NK-92 (cell line): ENCODE data around the gene CAMKK2.
"Not testable (repeated sequence)": the region's sequence is repeated elsewhere in the genome, so short reads cannot be mapped to it uniquely, and the experiment has no call there.

Experiments
- DNase-seq: peaks from one replicate; lab custom pipeline; 2025; ENCODE audit not compliant: unreplicated experiment; lab: John Stamatoyannopoulos, UW

CAMKK2 gene

DNA sequence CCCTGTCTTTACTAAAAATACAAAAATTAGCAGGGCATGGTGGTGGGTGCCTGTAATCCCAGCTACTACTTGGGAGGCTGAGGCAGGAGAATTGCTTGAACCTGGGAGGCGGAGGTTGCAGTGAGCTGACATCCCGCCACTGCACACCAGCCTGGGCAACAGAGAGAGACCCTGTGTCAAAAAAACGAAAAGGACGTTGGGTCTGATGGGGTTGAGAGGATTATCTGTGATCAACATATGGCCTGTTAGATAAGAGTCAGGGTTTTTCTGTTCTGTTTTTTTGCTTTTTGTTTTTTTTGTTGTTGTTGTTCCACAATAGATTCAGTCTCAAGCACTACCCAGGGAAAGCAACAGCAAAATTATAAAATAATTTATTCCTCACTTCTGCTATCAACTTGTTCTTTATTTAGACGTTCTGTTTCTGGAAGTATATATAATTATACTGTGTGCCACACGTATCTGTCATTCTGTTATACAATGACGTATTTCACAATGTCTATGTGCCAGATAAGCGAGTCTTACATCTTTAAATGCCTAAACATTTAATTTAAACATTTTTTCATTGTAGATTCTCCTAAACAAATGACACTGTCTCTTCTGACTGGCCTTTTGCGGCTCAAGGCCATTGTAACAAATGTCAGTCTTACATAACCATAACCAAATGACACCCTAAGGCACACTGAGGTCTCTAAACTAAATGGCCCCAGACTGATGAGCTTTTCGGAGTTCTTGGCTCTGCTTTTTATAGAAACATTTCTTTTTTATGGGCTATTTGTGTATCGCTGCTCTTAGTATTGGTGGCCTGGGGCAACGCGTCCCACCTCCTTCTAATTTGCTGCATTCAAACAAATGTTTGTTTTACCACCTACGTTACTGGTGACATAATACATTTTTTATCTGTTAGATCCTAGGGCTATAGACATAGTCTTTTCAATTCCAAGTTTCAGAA, 93.8 kb downstream of the CAMKK2 start:
- no peak for DNase-seq

DNA sequence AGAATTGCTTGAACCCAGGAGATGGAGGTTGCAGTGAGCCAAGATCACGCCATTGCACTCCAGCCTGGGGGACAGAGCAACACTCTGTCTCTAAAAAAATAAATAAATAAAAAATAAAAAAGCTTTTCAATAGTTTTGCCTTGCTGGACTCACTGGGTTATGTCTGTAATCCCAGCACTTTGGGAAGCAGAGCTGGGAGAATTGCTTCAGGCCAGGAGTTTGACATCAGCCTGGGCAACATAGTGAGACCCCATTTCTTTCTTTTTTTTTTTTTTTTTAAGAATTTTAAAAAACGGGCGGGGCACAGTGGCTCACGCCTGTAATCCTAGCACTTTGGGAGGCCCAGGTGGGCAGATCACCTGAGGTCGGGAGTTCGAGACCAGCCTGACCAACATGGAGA, 95.4 kb downstream of the CAMKK2 start:
- not testable (repeated sequence) for DNase-seq

DNA sequence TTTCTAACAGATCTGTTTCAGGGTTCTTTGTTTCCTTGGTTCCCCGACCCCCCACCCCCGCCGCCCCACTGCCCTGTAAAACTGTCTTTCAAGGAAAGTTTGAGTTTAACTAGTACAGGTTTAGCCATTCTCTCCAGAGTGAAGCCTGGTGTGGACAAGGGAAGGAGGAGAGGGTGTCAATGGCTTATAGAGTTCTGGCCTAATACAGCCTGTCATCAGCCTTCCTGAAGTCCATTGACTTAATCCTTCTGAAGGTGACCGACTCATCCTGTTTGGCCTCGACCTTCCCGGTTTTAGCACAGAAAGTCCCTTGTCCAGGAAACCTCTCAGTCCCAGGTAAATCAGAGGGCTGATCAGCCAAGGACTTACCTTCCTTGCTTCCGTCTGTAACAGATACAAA, 97.6 kb downstream of the CAMKK2 start:
- no peak for DNase-seq

DNA sequence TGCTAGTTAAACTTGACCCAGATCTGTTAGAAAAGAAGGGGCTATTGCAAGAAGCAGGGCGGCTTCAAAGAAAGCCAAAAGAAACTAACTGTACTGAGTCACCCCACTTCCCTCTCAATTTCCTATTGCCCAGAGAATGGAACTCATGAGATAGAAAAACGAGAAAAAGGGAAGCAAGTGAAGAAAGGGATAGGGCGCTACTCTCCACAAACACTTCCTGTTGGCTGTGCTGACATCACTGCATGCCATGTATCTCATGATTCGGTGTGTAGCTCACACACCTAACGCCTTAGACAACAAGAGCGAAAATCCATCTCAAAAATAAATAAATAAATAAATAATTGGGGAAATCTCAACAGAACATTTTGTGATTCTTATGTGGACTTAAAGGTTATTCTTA, 99.6 kb downstream of the CAMKK2 start:
- DNase-seq, result no peak

DNA sequence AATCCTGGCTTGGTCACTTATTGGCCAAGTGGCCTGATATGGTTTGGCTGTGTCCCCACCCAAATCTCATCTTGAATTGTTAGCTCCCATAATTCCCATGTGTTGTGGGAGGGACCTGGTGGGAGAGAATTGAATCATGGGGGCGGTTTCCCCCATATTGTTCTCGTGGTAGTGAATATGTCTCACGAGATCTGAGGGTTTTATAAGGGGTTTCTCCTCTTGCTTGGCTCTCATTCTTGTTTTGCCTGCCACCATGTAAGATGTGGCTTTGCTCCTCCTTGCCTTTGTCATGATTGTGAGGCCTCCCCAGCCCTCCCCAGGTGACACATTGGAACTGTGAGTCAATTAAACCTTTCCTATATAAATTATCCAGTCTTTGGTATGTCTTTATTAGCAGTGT, 105.4 kb downstream of the CAMKK2 start:
- no peak for DNase-seq

DNA sequence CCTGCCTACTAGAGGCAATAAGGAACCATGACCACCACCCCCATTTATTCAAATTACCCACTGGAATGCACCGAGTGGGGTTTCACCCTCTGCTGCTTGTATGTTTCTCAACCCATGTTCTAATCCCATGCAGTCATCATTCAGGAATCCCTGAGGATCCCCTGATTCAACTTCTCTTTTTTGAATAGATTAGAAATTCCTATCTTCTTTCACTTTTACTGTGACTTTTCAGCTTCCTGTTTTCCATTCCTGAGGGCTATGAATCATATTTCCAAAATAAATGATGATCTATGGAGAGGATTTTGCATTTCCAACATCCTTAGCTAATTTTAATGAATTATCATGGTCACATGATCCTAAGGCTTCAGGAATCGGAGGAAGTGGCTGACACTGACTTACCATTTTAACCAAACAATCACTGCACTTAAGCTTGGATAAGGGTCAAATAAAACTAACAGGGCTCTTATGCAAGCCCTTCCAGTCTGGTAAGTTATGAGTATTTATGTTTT, 105.9 kb downstream of the CAMKK2 start:
- no peak for DNase-seq

DNA sequence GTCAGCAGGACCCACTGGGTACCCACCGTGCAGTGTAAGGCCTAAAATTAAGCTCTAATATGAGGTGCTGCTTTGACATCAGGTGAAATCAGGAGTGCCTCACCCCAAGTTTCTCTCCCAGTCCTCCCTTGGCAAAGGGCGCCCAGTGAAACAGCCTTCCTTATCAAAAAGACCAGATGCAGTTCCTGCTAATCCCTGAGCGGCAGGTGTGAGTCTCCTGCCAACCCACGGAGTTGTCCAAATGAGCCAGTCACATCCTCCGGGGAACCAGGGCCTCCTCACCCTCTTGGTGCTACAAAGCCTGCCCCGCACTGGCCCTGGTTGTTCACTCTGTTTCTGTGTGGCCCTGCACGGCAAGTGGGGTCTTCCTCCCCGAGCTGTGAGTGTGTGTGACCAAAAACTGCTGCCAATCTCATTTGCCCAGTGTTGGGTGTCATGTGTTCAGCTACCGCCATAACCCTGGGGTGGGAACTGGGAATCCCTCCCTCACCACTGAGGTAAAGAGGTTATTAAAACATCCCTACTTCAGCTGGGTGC, 106.8 kb downstream of the CAMKK2 start:
- no peak for DNase-seq

DNA sequence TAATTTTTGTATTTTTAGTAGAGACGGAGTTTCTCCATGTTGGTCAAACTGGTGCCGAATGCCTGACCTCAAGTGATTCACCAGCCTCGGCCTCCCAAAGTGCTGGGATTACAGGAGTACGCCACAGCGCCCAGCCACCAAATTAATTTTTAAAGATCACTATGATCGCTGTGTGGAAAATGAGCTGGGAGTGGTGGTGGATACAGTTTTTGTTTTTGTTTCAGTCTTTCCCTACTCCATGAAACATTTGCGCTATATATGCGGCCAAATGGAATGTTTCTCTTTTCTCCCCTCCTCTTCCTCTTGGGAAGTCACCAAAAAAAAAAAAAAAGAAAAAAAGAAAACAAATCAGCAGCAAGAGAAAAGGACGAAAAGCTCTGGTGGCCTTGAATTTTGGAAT, 107.4 kb downstream of the CAMKK2 start:
- no peak for DNase-seq

DNA sequence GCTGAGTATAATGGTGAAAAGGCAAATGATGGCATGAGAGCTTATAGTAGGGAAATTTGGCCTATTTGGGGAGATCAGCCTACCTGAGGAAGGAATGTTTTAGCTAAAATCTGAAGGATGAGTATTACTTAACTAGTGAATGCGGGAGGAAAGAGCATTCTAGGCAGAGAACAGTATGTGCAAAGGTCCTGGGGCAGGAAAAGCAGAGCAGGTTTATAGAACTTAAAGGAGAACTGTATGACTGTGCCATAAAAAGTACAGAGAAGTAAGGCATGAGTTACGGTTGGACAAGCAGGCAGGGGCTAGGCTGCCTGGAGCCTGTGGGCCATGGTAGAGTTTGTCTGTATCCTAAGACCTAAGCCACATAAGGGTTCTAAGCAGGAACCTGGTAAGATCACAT, 108.3 kb downstream of the CAMKK2 start:
- DNase-seq, result no peak
